ENCODE data around the gene ZNF430. TPM values are rescaled to one million over a fixed set of nuclear protein-coding genes. Genes with fewer than 3 reads are reported as not detected.

Gene ZNF430

Small RNA genes within 50 kb of the gene (small RNA-seq; reads per million reads assigned to genes)
- not detected for gene AC008739.3 (ENCODE audit: low read depth)

Measured in mesenchymal stem cell (in vitro differentiated cells and primary cell).